Activated naive CD4-positive, alpha-beta T cell treated with anti-CD3 and anti-CD28 coated beads, Interleukin-2, amount 10 ng/mL, durations not matched to agents 7 days and 5 days (primary cell): ENCODE measurements around the gene RYR1.
"Not testable (repeated sequence)": the region's sequence is repeated elsewhere in the genome, so short reads cannot be mapped to it uniquely, and the experiment has no call there.

Experiments used
- CTCF ChIA-PET: fragments of 350-600 bp; sonication (Branson Sonifier 250); formaldehyde crosslinking; loops from one replicate; lab custom pipeline; 2021; ENCODE audit warnings: antibody characterized with exemption; lab: Charles Lee
- DNase-seq: peaks from one replicate; pipeline ENCODE4 v3.0.0-alpha.2; 2020
- H3K27ac Mint-ChIP-seq: one replicate; pipeline ENCODE4 v1.8.0; 2021; ENCODE audit warnings: mild to moderate bottlenecking, moderate library complexity, mixed read lengths
- H3K27me3 Mint-ChIP-seq: one replicate; pipeline ENCODE4 v1.8.0; 2021; ENCODE audit warnings: mild to moderate bottlenecking, mixed read lengths
- H3K36me3 Mint-ChIP-seq: one replicate; pipeline ENCODE4 v1.8.0; 2021; ENCODE audit warnings: mixed read lengths
- H3K4me1 Mint-ChIP-seq: one replicate; pipeline ENCODE4 v1.8.0; 2021; ENCODE audit warnings: mixed read lengths
- H3K4me3 Mint-ChIP-seq: one replicate; pipeline ENCODE4 v1.8.0; 2021; ENCODE audit warnings: mild to moderate bottlenecking, moderate library complexity, mixed read lengths
- H3K9me3 Mint-ChIP-seq: one replicate; pipeline ENCODE4 v1.8.0; 2021; ENCODE audit warnings: mixed read lengths

RYR1 gene

DNA sequence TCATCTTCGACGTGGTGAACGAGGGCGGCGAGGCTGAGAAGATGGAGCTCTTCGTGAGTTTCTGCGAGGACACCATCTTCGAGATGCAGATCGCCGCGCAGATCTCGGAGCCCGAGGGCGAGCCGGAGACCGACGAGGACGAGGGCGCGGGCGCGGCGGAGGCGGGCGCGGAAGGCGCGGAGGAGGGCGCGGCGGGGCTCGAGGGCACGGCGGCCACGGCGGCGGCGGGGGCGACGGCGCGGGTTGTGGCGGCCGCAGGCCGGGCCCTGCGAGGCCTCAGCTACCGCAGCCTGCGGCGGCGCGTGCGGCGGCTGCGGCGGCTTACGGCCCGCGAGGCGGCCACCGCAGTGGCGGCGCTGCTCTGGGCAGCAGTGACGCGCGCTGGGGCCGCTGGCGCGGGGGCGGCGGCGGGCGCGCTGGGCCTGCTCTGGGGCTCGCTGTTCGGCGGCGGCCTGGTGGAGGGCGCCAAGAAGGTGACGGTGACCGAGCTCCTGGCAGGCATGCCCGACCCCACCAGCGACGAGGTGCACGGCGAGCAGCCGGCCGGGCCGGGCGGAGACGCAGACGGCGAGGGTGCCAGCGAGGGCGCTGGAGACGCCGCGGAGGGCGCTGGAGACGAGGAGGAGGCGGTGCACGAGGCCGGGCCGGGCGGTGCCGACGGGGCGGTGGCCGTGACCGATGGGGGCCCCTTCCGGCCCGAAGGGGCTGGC lies 131.6 kb downstream of the RYR1 start:
- no peaks in the 10 kb centered on the region for H3K9me3 Mint-ChIP-seq
- no peaks in the 10 kb centered on the region for H3K36me3 Mint-ChIP-seq
- no peak overlapping the region for H3K27ac Mint-ChIP-seq
- DNase-seq: peak; percentile 47
- peaks cover 28% of the 10 kb centered on the region for H3K4me1 Mint-ChIP-seq
- CTCF ChIA-PET: interaction anchor here (1.0 kb wide), 1 partner anchor 20 kb away, joined by 3 read pairs; no protein-coding TSS in a partner anchor
- peak overlapping the region; percentile 59 for H3K4me3 Mint-ChIP-seq
- H3K27me3 Mint-ChIP-seq: peaks cover 72% of the 10 kb centered on the region

DNA sequence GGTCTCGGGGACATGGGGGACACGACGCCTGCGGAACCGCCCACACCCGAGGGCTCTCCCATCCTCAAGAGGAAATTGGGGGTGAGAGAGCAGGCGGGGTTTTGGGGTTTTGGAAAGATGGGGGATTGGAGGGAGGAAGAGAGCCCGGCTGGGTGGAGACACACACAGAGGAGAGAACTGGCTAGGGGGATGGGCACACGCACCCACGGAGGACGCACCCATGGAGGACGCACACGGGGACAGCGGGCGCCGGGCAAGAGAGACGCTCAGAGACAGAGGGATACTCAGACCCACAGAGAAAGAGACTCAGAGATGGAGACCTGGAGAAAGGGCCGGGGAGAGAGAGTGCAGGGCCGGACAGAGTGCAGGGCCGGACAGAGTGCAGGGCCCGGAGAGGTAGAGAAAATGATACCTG lies 132.2 kb downstream of the RYR1 start:
- H3K36me3 Mint-ChIP-seq: no peaks in the 10 kb centered on the region
- CTCF ChIA-PET: interaction anchor here (1.0 kb wide), 1 partner anchor 21 kb away, joined by 3 read pairs; no protein-coding TSS in a partner anchor
- H3K4me1 Mint-ChIP-seq: peaks cover 27% of the 10 kb centered on the region
- peaks cover 75% of the 10 kb centered on the region for H3K27me3 Mint-ChIP-seq
- H3K9me3 Mint-ChIP-seq: no peaks in the 10 kb centered on the region
- H3K27ac Mint-ChIP-seq: no peak overlapping the region
- peak overlapping the region; percentile 47 for H3K4me3 Mint-ChIP-seq
- DNase-seq: no peak

DNA sequence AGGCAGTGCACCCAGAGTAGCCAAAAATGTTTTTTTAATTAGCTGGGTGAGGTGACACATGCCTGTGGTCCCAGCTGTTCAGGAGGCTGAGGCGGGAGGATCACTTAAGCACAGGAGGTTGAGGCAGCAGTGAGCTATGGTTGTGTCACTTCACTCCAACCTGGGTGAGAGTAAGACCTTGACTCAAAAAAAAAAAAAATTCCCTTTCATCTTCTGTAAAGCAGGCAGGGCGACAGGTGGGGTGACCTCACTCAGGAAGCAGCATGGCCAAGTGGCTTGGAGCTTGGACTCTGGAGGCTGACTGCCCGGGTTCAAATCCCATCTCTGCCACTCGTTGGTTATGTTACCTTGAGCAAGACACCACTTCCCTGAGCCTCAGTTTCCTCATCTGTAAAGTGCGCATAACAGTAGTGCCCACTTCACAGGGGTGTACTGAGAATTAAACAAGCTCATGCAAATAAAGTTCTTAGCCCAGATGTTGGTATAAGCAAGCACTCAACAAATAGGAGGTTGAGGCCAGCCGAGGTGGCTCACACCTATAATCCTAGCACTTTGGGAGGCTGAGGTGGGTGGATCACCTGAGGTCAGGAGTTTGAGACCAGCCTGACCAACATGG lies 136.0 kb downstream of the RYR1 start:
- H3K9me3 Mint-ChIP-seq: no peaks in the 10 kb centered on the region
- H3K4me1 Mint-ChIP-seq: peaks cover 7% of the 10 kb centered on the region
- H3K27me3 Mint-ChIP-seq: peaks cover 59% of the 10 kb centered on the region
- H3K36me3 Mint-ChIP-seq: no peaks in the 10 kb centered on the region
- no peak overlapping the region for H3K4me3 Mint-ChIP-seq
- CTCF ChIA-PET: interaction anchor here (0.6 kb wide), 1 partner anchor 13 kb away, joined by 3 read pairs; no protein-coding TSS in a partner anchor
- no peak overlapping the region for H3K27ac Mint-ChIP-seq
- no peak for DNase-seq

DNA sequence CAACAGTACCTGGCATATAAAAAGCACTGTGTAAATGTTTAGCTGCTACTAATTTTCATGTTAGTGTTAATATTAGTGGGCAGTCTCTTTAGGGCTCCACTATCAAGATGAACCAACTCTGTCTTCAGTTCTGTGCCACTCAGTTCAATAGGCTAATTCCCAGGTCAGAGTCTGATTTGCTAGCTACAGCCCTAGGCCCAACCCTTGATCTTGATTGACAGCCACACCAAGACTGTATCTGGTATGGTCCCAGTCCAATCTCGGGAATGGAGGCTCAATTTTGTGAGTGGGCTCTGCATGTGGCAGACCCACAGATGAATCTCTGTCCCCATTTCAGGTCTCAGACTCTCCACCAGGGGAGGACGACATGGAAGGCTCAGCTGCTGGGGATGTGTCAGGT lies 138.2 kb downstream of the RYR1 start:
- Mint-ChIP-seq H3K36me3 (no peaks in the 10 kb centered on the region), H3K27ac (no peak overlapping the region), H3K27me3 (peaks cover 43% of the 10 kb centered on the region), H3K4me1 (no peaks in the 10 kb centered on the region), H3K9me3 (no peaks in the 10 kb centered on the region), H3K4me3 (no peak overlapping the region)
- CTCF ChIA-PET: no interaction called here
- DNase-seq: no peak

DNA sequence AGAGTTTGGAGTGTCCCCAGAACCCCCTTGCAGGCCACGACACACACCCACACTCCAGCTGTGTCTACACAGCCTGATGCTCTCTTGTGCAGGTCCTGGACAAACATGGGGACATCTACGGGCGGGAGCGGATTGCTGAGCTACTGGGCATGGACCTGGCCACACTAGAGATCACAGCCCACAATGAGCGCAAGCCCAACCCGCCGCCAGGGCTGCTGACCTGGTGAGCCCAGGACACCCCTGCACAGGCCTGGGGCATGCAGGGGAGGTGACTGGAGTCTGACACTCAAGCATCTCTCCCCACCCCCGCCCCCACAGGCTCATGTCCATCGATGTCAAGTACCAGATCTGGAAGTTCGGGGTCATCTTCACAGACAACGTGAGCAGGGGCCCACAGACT lies 144.3 kb downstream of the RYR1 start:
- Mint-ChIP-seq H3K36me3 (no peaks in the 10 kb centered on the region), H3K9me3 (no peaks in the 10 kb centered on the region), H3K4me1 (peaks cover 17% of the 10 kb centered on the region), H3K4me3 (no peak overlapping the region), H3K27me3 (peaks cover 16% of the 10 kb centered on the region), H3K27ac (no peak overlapping the region)
- CTCF ChIA-PET: no interaction called here
- DNase-seq: no peak

DNA sequence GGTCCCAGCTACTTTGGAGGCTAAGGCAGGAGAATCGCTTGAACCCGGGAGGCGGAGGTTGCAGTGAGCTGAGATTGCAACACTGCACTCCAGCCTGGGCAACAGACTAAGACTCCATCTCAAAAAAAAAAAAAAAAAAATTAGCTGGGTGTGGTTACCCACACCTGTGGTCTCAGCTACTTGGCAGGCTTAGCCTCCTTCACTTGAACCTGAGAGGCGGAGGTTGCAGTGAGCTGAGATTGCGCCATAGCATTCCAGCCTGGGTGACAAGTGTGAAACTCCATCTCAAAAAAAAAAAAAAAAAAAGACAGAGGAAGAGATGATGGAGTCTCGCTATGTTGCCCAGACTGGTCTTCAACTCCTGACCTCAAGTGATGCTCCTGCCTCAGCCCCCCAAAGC lies 145.8 kb downstream of the RYR1 start:
- H3K4me1 Mint-ChIP-seq: peaks cover 23% of the 10 kb centered on the region
- DNase-seq, CTCF ChIA-PET, H3K4me3 Mint-ChIP-seq, H3K36me3 Mint-ChIP-seq, H3K27ac Mint-ChIP-seq, H3K9me3 Mint-ChIP-seq: not testable (repeated sequence)
- peaks cover 13% of the 10 kb centered on the region for H3K27me3 Mint-ChIP-seq

DNA sequence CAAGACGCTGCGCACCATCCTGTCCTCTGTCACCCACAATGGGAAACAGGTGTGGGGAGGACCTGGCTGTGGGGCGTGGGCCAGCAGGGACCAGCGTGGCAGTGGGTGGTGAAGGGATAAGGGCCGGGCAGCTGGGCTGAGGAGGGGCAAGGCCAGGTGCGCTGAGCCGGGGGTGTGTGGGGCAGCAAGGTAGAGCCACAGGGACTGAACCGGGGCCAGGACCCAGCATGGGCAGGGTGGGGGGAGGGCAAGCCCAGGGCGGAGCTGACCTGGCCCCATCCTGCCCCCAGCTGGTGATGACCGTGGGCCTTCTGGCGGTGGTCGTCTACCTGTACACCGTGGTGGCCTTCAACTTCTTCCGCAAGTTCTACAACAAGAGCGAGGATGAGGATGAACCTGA lies 146.6 kb downstream of the RYR1 start:
- H3K27me3 Mint-ChIP-seq: peaks cover 11% of the 10 kb centered on the region
- H3K27ac Mint-ChIP-seq: no peak overlapping the region
- DNase-seq: no peak
- CTCF ChIA-PET: no interaction called here
- no peaks in the 10 kb centered on the region for H3K9me3 Mint-ChIP-seq
- H3K4me3 Mint-ChIP-seq: no peak overlapping the region
- H3K36me3 Mint-ChIP-seq: no peaks in the 10 kb centered on the region
- H3K4me1 Mint-ChIP-seq: peaks cover 23% of the 10 kb centered on the region

DNA sequence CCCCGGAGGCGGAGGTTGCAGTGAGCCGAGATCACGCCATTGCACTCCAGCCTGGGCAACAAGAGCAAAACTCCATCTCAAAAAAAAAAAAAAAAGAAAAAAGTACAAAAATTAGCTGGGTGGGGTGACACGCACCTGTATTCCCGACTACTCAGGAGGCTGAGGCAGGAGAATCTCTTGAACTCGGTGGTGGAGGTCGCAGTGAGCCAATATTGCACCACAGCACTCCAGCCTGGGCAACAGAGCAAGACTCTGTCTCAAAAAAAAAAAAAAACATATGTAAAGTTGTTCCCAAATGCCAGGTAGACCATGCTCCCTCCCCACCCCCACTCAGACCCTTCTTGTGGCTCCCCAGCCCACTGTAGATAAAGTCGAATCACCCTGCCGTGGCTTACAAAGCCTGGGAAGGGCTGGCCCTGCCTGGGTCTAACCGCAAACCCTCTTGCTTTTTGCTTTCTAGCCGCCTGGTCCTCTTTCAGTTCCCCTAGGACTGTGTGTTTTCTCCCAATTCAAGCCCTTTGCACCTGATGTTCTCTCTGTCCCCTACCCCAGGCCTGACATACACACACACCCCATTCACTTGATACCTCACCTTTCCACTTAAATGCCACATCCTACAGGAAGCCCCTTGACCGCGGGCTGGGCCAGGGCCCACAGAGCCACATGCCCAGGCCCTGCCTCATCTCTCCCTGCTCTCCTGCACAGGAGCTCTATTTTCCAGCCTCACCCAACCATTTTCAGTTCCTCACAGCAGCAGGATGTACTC lies 149.9 kb downstream of the RYR1 start:
- Mint-ChIP-seq H3K27ac (no peak overlapping the region), H3K36me3 (peaks cover 15% of the 10 kb centered on the region), H3K27me3 (no peaks in the 10 kb centered on the region), H3K4me1 (peaks cover 23% of the 10 kb centered on the region), H3K9me3 (no peaks in the 10 kb centered on the region), H3K4me3 (no peak overlapping the region)
- CTCF ChIA-PET: interaction anchor here (0.7 kb wide), 1 partner anchor 14 kb away, joined by 3 read pairs; no protein-coding TSS in a partner anchor
- DNase-seq: no peak

DNA sequence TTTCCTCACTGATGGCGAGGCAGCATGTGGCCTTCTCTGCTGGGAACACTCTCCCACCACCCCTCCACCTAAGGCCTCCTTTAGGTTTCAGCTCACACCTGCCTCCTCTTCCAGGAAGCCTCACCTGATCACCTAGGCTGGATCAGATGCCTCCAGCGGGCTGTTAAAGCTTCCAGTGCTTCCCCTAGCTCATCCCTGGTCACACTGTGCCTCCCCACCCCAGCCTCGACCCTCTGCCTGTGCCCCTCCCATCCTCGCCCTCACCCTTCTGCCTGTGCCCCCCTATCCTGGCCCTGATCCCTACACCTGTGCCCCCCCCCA lies 150.5 kb downstream of the RYR1 start:
- no peaks in the 10 kb centered on the region for H3K27me3 Mint-ChIP-seq
- H3K27ac Mint-ChIP-seq: no peak overlapping the region
- no peak overlapping the region for H3K4me3 Mint-ChIP-seq
- no peaks in the 10 kb centered on the region for H3K9me3 Mint-ChIP-seq
- CTCF ChIA-PET: no interaction called here
- H3K4me1 Mint-ChIP-seq: peaks cover 18% of the 10 kb centered on the region
- H3K36me3 Mint-ChIP-seq: peaks cover 17% of the 10 kb centered on the region
- DNase-seq: no peak

DNA sequence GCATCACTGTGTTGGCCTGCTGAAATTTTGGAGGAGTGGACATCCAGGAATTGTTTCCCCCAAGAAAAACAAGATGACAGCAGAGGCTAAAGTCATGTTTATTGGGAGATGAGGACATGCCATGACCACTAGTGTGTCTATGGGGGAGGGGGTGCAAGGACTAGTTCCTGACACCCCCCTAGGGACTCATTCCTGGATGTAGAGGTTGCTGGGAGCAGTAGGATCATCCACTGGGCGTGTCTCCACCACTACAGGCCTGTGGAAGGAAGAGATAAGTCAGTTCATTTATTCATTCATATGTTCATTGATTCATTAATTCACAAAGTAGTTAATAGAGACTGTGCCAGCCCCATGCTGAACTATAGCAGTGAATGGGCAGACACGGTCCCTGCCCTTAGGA lies 154.1 kb downstream of the RYR1 start:
- Mint-ChIP-seq H3K27me3 (no peaks in the 10 kb centered on the region), H3K9me3 (no peaks in the 10 kb centered on the region), H3K4me1 (peaks cover 7% of the 10 kb centered on the region), H3K36me3 (peaks cover 33% of the 10 kb centered on the region), H3K4me3 (no peak overlapping the region), H3K27ac (no peak overlapping the region)
- DNase-seq: no peak
- CTCF ChIA-PET: interaction anchor here (0.8 kb wide), 1 partner anchor 47 kb away, joined by 3 read pairs; no protein-coding TSS in a partner anchor

DNA sequence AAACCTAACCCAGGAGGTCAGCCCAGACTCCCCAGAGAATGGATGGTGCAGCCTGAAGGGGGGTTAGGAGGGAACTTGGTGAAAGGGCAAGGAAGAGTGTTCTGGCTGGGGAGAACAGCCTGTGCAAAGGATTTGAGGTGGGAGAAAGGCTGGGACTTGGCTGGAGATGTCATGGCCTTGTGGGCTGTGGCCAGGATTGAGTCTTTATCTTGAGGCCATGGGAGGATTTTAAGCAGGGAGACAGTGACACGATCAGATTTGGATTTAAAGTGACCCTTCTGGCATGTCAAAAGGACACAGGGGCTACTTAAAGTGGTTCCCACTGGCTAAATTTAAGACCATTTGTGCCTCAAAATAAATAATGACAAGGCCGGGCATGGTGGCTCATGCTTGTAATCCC lies 154.6 kb downstream of the RYR1 start:
- DNase-seq: no peak
- no peaks in the 10 kb centered on the region for H3K9me3 Mint-ChIP-seq
- H3K36me3 Mint-ChIP-seq: peaks cover 35% of the 10 kb centered on the region
- no peak overlapping the region for H3K27ac Mint-ChIP-seq
- H3K4me3 Mint-ChIP-seq: no peak overlapping the region
- CTCF ChIA-PET: no interaction called here
- no peaks in the 10 kb centered on the region for H3K27me3 Mint-ChIP-seq
- H3K4me1 Mint-ChIP-seq: peaks cover 6% of the 10 kb centered on the region

DNA sequence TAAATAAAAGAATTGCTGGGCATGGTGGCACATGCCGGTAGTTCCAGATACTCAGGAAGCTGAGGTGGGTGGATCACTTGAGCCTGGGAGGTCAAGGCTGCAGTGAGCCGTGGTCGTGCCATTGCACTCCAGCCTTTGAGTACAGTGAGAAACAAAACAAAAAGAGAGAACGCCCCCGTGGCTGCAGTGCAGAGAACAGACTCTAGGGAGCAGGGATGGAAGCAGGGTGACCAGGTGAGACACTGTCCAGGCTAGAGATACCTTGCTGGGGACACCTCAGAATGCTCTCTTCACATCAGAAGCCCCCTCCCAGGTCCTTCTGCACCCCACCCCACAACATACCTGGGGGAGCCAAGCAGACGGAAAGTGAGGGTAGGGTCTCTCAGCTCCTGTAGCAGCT lies 159.4 kb downstream of the RYR1 start:
- Mint-ChIP-seq H3K27me3 (no peaks in the 10 kb centered on the region), H3K9me3 (no peaks in the 10 kb centered on the region), H3K27ac (no peak overlapping the region), H3K4me3 (no peak overlapping the region), H3K36me3 (peaks cover 59% of the 10 kb centered on the region), H3K4me1 (peaks cover 6% of the 10 kb centered on the region)
- DNase-seq: no peak
- CTCF ChIA-PET: interaction anchor here (1.3 kb wide), 1 partner anchor 26 kb away, joined by 3 read pairs; the partner anchor contains the start of gene EIF3K

DNA sequence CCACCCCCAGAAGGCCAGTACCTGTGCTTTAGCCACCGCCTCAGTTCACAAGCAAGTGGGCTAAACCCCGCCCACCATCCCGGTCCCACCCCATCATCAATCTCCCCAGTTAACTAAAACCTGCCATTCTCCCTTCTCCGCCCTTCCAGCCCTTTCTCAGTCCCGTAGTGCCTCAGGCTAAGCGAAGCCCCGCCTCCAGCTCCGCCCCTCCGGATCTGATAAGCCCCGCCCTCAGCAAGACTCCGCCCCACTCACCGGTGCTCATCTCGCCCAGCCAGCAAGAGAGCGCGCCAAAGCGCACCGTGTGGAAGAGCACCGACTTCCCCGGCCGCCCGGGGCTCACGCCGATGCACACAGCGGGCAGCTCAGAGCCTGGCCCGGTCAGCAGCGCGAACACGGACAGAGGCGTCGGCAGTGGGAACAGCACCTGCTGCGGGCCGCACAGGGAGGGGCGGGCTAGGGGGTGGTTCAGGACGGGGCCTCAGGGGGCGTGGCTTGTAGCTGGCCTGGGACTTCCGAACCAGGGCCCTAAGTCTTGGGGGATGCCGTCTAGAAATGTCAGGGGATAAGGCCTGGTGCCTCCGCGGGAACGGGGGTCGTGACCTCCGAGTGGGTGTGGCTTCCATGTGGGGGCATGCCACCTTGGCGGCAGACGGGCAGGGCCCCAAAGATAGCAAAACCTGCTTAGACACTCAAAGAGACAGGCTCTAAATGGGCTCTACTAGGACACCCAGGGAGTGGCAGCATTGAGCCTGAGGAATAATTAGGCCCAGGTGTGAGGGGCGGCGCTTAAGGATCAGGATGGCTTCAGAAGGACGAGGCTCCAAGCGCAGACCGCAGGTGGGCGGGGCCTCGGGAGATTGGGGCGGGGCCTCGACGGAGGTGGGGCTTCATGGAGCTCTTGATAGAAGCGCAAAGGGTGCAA lies 162.8 kb downstream of the RYR1 start:
- CTCF ChIA-PET: no interaction called here
- H3K36me3 Mint-ChIP-seq: peaks cover 59% of the 10 kb centered on the region
- H3K9me3 Mint-ChIP-seq: no peaks in the 10 kb centered on the region
- no peak overlapping the region for H3K4me3 Mint-ChIP-seq
- peak overlapping the region; percentile 45 for H3K27ac Mint-ChIP-seq
- H3K4me1 Mint-ChIP-seq: peaks cover 9% of the 10 kb centered on the region
- no peaks in the 10 kb centered on the region for H3K27me3 Mint-ChIP-seq
- DNase-seq: peak; percentile 30

DNA sequence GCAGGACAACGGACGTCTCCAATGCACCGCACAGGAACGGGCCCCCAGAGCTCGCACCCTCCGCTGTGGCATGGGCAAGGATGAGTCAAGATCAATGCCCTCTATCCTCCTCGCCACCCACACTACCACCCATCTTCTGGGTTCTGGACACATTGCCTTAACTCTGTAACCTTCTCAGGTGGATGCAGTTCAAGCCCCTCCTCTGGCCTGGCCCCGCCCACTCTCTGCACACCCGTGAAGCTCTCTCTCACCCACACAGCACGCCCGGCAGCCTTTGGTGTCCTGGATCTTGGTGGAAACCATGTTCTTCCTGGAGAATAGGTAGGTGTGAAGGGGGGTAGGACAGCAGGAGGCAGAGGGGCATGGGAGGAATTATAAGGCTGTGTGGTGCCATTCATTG lies 163.6 kb downstream of the RYR1 start:
- H3K4me3 Mint-ChIP-seq: no peak overlapping the region
- DNase-seq: no peak
- H3K27me3 Mint-ChIP-seq: no peaks in the 10 kb centered on the region
- CTCF ChIA-PET: no interaction called here
- H3K9me3 Mint-ChIP-seq: no peaks in the 10 kb centered on the region
- peak overlapping the region; percentile 14 for H3K27ac Mint-ChIP-seq
- peaks cover 60% of the 10 kb centered on the region for H3K36me3 Mint-ChIP-seq
- peaks cover 9% of the 10 kb centered on the region for H3K4me1 Mint-ChIP-seq
